Measurements from ENCODE around the gene HSPB8. TPM values are rescaled to one million over a fixed set of nuclear protein-coding genes. Genes with fewer than 3 reads are reported as not detected.

HSPB8 gene
- total and polyA plus RNA-seq, 2 of the 8 experiments (the other 6 are each of a cell fraction or from before 2014, with no cell fraction given): 11.7 to 28.2 TPM

- H4K20me1 ChIP-seq (replicated peaks in 1 of 2; ENCODE audit: control insufficient read depth in 1 of 2, insufficient read depth in 2 of 2, low read length in 2 of 2): no peaks in the 10 kb centered on the region
- H2BK120ac ChIP-seq (replicated peaks; ENCODE audit: low read depth, low read length): no peak overlapping the region
- H3K9me3 ChIP-seq (ENCODE audit: insufficient read depth in 2 of 2, low read depth in 1 of 2, low read length in 1 of 2): no peaks in the 10 kb centered on the region
- no peak overlapping the region for H2BK5ac ChIP-seq (ENCODE audit: low read depth, low read length)
- no peak overlapping the region for H3K56ac ChIP-seq (replicated peaks; ENCODE audit: insufficient read length, low read depth, low read length)
- no peaks in the 10 kb centered on the region for H3K23me2 ChIP-seq (ENCODE audit: low read depth, low read length)
- 93% methylated on average over 13 of the region's 13 CpGs; no CpG with 5 or more reads in 1 of the 2 experiments for WGBS, 2 experiments (ENCODE audit: extremely low coverage in 1 of 2, insufficient coverage in 1 of 2, insufficient read length in 1 of 2, insufficient replicate concordance in 2 of 2, low coverage in 1 of 2, low lambda C conversion rate in 2 of 2, missing lambda C conversion rate in 1 of 2)
- no peaks in the 10 kb centered on the region for H3K79me1 ChIP-seq (ENCODE audit: low read depth, low read length)
- H2AFZ ChIP-seq (ENCODE audit: low read length): no peak overlapping the region
- H4K91ac ChIP-seq (replicated peaks; ENCODE audit: insufficient read length, low read length): no peak overlapping the region
- H3K14ac ChIP-seq (ENCODE audit: insufficient read length): no peak overlapping the region
- peaks cover 0 to 9% (median 7%) of the 10 kb centered on the region in 4 experiments; a peak in 5 of 7 replicates for H3K4me1 ChIP-seq (replicated peaks in 1 of 4; ENCODE audit: control insufficient read depth in 3 of 4, insufficient read depth in 4 of 4, low read length in 3 of 4)
- H3K27me3 ChIP-seq (replicated peaks in 1 of 4; ENCODE audit: control insufficient read depth in 3 of 4, extremely low read depth in 1 of 4, insufficient read depth in 3 of 4, low read length in 3 of 4): no peaks in the 10 kb centered on the region
- H3K23ac ChIP-seq (ENCODE audit: insufficient read length): no peak overlapping the region
- no peak overlapping the region for H3K9ac ChIP-seq (replicated peaks in 1 of 4; ENCODE audit: extremely low read depth in 1 of 4, low read depth in 3 of 4, low read length in 3 of 4)
- CTCF ChIA-PET (ENCODE audit: partially characterized antibody): interaction anchor here (1.2 to 1.8 kb wide), 4 partner anchors 9 to 194 kb away, joined by 3 to 5 read pairs (median 4); no protein-coding TSS in a partner anchor
- FAIRE-seq (no peak), DNase-seq (ENCODE audit: low read depth in 1 of 2, low spot score in 2 of 2) (no peak)
- H3K18ac ChIP-seq (ENCODE audit: extremely low read depth, low read length): no peak overlapping the region
- no peak overlapping the region for H4K5ac ChIP-seq (ENCODE audit: insufficient read length, low read depth, low read length)
- no peak overlapping the region for H2BK15ac ChIP-seq (ENCODE audit: low read length)
- H3K4me3 ChIP-seq (ENCODE audit: extremely low read depth in 1 of 4, insufficient read depth in 2 of 4, low read depth in 3 of 4, low read length in 4 of 4): no peak overlapping the region
- H2AK5ac ChIP-seq (ENCODE audit: low read depth, low read length): no peak overlapping the region
- H3K79me2 ChIP-seq (ENCODE audit: control insufficient read depth in 1 of 2, insufficient read depth in 2 of 2, low read length in 2 of 2): no peaks in the 10 kb centered on the region
- no peak overlapping the region for H3K4me2 ChIP-seq (ENCODE audit: insufficient read depth in 1 of 2, low read depth in 2 of 2, low read length in 2 of 2)
- H3K27ac ChIP-seq (ENCODE audit: low read depth, low read length): no peak overlapping the region
- no peak overlapping the region for H3K4ac ChIP-seq (replicated peaks; ENCODE audit: insufficient read length, low read depth, low read length)
- H3K36me3 ChIP-seq (ENCODE audit: control insufficient read depth in 2 of 4, insufficient read depth in 4 of 4, low read length in 3 of 4): no peaks in the 10 kb centered on the region
- no peak overlapping the region for H2BK20ac ChIP-seq (ENCODE audit: low read length)
- no peak overlapping the region for H2BK12ac ChIP-seq (ENCODE audit: low read depth, low read length)
- H4K8ac ChIP-seq (ENCODE audit: extremely low read depth, insufficient read depth, low read length): no peak overlapping the region
- POLR2A ChIA-PET (ENCODE audit: partially characterized antibody): interaction anchor here (1.4 kb wide), 1 partner anchor 59 kb away, joined by 3 read pairs; no protein-coding TSS in a partner anchor
- TF ChIP-seq CEBPB (IDR thresholded peaks at IDR 0.05; ENCODE audit: low read depth, low read length): no peak
- no peak for TF ChIP-seq FOSL1 (IDR thresholded peaks at IDR 0.05; ENCODE audit: insufficient read depth, low read depth, low read length)
- TF ChIP-seq SP2 (IDR thresholded peaks at IDR 0.05; ENCODE audit: low read length): no peak
- TF ChIP-seq CBX5 (IDR thresholded peaks at IDR 0.05; ENCODE audit: low read depth, low read length): no peak
- TF ChIP-seq KDM1A (IDR thresholded peaks at IDR 0.05; ENCODE audit: borderline replicate concordance, low read length): no peak
- TF ChIP-seq SUZ12 (IDR thresholded peaks at IDR 0.05; ENCODE audit: low read length): no peak
- TF ChIP-seq MAX (IDR thresholded peaks at IDR 0.05): no peak
- TF ChIP-seq NANOG (IDR thresholded peaks at IDR 0.05; ENCODE audit: insufficient read depth, low read depth, low read length, poor library complexity, severe bottlenecking): no peak
- TF ChIP-seq EZH2 (IDR thresholded peaks at IDR 0.05; ENCODE audit: low read depth, low read length, severe bottlenecking): no peak
- TF ChIP-seq CBX8 (IDR thresholded peaks at IDR 0.05; ENCODE audit: borderline replicate concordance, low read depth, low read length): no peak
- TF ChIP-seq EP300 (IDR thresholded peaks at IDR 0.05; ENCODE audit: borderline replicate concordance in 1 of 2, low read depth in 2 of 2, low read length in 2 of 2): no peak
- no peak for TF ChIP-seq GTF2F1 (IDR thresholded peaks at IDR 0.05; ENCODE audit: borderline replicate concordance, low read depth, low read length)
- no peak for TF ChIP-seq KDM5A (IDR thresholded peaks at IDR 0.05; ENCODE audit: low read length)
Measured at GRCh38 chr12:119211884-119212283, 33.2 kb downstream of the HSPB8 start.

Data from H1 (cell line).